Activated CD8-positive, alpha-beta memory T cell treated with anti-CD3 and anti-CD28 coated beads, Interleukin-2, amount 50 U/mL, for 24 hours (primary cell): ENCODE data around the gene RASSF8.

Experiments
- DNase-seq: peaks from one replicate; pipeline ENCODE4 v3.0.0-alpha.2; 2020; ENCODE audit errors: extremely low read depth

Gene RASSF8

GRCh38 chr12:26028953-26029735, 70.7 kb downstream of the RASSF8 start:
- DNase-seq, result no peak

- no peak for DNase-seq
These were observed 71.2 kb downstream of the RASSF8 start for GRCh38 chr12:26029736-26030022.

- DNase-seq, result no peak
These were observed 71.9 kb downstream of the RASSF8 start for GRCh38 chr12:26030371-26030770.

GRCh38 chr12:26031318-26031717, 72.8 kb downstream of the RASSF8 start:
- no peak for DNase-seq

- no peak for DNase-seq
These were observed 73.3 kb downstream of the RASSF8 start for GRCh38 chr12:26031827-26032226.

- DNase-seq, result no peak
These were observed 73.8 kb downstream of the RASSF8 start for GRCh38 chr12:26032290-26032689.

- DNase-seq, result no peak
These were observed 74.3 kb downstream of the RASSF8 start for GRCh38 chr12:26032719-26033241.

GRCh38 chr12:26034371-26035142, 76.1 kb downstream of the RASSF8 start:
- DNase-seq, result no peak

- DNase-seq, result no peak
These were observed 78.4 kb downstream of the RASSF8 start for GRCh38 chr12:26036877-26037276.

GRCh38 chr12:26037615-26038220, 79.2 kb downstream of the RASSF8 start:
- DNase-seq, result no peak

- DNase-seq, result no peak
These were observed 84.2 kb downstream of the RASSF8 start for GRCh38 chr12:26042645-26043044.

GRCh38 chr12:26043135-26044006, 84.9 kb downstream of the RASSF8 start:
- no peak for DNase-seq

- no peak for DNase-seq
These were observed 85.5 kb downstream of the RASSF8 start for GRCh38 chr12:26044007-26044394.

GRCh38 chr12:26044592-26044991, 86.1 kb downstream of the RASSF8 start:
- no peak for DNase-seq

- no peak for DNase-seq
These were observed 87.7 kb downstream of the RASSF8 start for GRCh38 chr12:26046203-26046602.

- no peak for DNase-seq
These were observed 88.4 kb downstream of the RASSF8 start for GRCh38 chr12:26046906-26047305.

- DNase-seq, result no peak
These were observed 89.1 kb downstream of the RASSF8 start for GRCh38 chr12:26047401-26048226.

GRCh38 chr12:26052652-26053051, 94.2 kb downstream of the RASSF8 start:
- no peak for DNase-seq

GRCh38 chr12:26054383-26054782, 95.9 kb downstream of the RASSF8 start:
- DNase-seq, result no peak

- no peak for DNase-seq
These were observed 96.6 kb downstream of the RASSF8 start for GRCh38 chr12:26055087-26055486.

GRCh38 chr12:26056335-26056734, 97.9 kb downstream of the RASSF8 start:
- no peak for DNase-seq
